ENCODE data around the gene TXNDC12.
A peak's percentile ranks its signal among the peaks of the same experiment; 100 is the strongest.
"Not testable (repeated sequence)": the region's sequence is repeated elsewhere in the genome, so short reads cannot be mapped to it uniquely, and the experiment has no call there.

The TXNDC12 gene

DNA sequence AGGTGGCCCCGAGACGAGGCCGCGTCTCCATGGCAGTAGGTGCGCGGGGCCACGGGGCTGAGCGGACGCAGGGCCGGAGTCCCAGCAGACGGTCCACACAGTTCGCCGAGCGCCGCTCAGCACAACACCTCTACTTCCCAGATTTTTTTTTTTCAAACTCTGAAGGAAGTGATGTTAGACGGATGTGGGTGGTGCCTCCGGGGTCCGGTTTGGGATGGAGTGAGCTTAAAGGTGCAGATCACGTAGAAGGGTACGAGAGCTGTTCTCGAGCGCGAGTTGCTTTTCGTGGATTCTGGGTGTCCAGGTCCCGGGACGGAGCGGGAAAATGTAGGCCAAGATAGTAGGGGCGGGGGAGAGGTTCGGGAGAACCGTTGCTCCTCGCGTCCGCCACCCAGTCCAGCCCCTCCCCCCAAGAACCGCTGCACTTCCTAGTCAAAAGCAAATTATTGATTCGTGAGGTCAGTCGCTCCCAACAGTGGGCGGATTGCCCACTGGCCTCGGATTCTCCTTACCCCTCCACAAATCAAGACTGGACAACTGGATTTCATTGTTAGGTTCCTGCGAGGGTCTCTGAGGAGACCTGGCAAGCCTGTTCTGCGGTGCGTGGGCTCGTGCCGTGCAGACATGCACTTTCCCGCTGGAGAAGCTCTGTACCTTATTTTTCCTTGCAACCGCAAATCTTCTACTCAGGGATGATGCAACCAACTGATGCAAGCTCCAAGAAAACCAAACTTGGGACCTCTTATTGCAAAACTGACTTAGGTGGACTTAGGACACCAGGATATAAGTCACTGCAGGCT, at the start of gene TXNDC12:
TSS of gene TXNDC12 (minus strand) at position 126 of the 800 bp plus-strand sequence. CDS start at position 31, 95 bp downstream.
- H3K4me3 ChIP-seq (replicated peaks in 1 of 2; ENCODE audit: low read depth in 2 of 2, low read length in 2 of 2): peak within 1 kb of the TSS; percentile 76 to 81
- TF ChIP-seq, protein P1, sequence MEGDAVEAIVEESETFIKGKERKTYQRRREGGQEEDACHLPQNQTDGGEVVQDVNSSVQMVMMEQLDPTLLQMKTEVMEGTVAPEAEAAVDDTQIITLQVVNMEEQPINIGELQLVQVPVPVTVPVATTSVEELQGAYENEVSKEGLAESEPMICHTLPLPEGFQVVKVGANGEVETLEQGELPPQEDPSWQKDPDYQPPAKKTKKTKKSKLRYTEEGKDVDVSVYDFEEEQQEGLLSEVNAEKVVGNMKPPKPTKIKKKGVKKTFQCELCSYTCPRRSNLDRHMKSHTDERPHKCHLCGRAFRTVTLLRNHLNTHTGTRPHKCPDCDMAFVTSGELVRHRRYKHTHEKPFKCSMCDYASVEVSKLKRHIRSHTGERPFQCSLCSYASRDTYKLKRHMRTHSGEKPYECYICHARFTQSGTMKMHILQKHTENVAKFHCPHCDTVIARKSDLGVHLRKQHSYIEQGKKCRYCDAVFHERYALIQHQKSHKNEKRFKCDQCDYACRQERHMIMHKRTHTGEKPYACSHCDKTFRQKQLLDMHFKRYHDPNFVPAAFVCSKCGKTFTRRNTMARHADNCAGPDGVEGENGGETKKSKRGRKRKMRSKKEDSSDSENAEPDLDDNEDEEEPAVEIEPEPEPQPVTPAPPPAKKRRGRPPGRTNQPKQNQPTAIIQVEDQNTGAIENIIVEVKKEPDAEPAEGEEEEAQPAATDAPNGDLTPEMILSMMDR (IDR thresholded peaks at IDR 0.05; ENCODE audit: low read depth, low read length): no peak
- peak; percentile 92 to 94 for DNase-seq (ENCODE audit: low read depth in 2 of 2)

DNA sequence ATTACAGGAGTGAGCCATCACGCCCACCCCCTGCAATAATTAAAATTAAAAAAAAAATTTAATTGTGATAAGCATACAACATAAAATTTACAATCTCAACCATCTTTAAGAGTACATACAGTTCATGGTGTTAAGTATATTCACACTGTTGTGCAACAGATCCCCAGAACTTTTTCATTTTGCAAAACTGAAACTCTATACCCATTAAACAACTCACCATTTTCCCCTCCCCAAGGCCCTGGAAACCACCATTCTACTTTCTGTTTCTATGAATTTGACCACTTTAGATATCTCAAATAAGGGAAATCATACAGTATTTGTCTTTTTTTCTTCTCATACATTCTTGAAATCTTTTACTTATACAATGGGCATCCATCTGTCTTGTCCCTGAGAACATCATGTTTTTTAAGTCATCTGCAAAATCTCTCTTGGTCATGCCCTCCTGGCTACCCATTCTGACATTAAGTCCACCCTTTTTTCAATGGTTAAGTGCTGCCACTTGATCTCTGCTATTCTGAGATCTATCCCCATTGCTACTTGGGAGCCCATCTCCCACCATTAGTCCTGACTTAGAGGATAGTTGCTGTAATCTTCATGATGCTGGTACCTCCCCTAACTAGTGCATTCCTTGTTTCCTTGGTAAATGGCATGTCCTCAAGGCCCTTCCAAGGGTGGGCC, 47.5 kb upstream of the TXNDC12 start:
- no peak for DNase-seq (ENCODE audit: low read depth in 2 of 2)

DNA sequence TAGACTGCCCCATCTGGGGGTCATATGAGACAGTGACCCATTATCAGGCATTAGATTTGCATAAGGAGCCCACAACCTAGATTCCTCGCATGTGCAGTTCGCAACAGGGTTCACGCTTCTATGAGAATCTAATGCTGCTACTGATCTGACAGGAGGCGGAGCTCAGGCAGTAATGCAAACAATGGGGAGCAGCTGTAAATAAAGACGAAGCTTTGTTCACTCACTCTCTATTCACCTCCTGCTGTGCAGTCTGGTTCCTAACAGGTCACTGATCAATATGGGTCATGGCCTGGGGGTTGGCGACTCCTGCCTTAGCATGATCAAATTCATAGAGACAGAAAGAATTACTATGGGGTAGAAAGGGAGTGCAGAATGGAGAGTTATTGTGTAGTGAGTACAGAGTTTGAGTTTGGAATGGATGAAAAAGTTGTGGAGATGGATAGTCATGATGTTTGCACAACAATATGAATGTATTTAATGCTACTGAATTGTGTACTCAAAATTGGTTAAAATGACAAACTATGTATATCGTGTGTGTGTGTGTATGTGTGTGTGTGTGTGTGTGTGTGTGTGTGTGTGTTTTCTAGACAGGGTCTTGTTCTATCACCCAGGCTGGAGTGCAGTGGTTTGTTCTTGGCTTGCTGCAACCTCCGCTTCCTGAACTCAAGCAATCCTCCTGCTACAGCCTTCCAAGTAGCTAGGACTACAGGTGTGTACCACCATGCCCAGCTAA, 43.3 kb upstream of the TXNDC12 start:
- TF ChIP-seq, protein P1 (IDR thresholded peaks at IDR 0.05; ENCODE audit: low read depth, low read length): no peak
- no peak overlapping the region for H3K4me3 ChIP-seq (replicated peaks in 1 of 2; ENCODE audit: low read depth in 2 of 2, low read length in 2 of 2)
- no peak for DNase-seq (ENCODE audit: low read depth in 2 of 2)

More for the DNA sequence above, 47.5 kb upstream of the TXNDC12 start:
- no peak overlapping the region for H3K4me3 ChIP-seq (replicated peaks in 1 of 2; ENCODE audit: low read depth in 2 of 2, low read length in 2 of 2)
- TF ChIP-seq, protein P1 (IDR thresholded peaks at IDR 0.05; ENCODE audit: low read depth, low read length): no peak

DNA sequence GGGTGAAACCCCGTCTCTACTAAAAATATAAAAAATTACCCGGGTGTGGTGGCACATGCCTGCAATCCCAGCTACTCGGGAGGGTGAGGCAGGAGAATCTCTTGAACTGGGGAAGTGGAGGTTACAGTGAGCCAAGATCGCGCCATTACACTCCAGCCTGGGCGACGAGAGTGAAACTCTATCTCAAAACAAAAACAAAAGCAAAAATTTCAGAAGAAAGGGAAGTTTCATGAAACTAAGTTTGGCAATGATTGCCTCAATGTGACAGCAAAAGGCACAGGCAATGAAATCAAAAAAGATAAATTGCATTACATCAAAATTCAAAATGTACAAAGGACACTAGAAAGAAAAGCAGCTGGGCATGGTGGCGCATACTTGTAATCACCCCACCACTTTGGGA, 41.2 kb upstream of the TXNDC12 start:
- no peak overlapping the region for H3K4me3 ChIP-seq (replicated peaks in 1 of 2; ENCODE audit: low read depth in 2 of 2, low read length in 2 of 2)
- TF ChIP-seq, protein P1 (IDR thresholded peaks at IDR 0.05; ENCODE audit: low read depth, low read length): no peak
- no peak for DNase-seq (ENCODE audit: low read depth in 2 of 2)

DNA sequence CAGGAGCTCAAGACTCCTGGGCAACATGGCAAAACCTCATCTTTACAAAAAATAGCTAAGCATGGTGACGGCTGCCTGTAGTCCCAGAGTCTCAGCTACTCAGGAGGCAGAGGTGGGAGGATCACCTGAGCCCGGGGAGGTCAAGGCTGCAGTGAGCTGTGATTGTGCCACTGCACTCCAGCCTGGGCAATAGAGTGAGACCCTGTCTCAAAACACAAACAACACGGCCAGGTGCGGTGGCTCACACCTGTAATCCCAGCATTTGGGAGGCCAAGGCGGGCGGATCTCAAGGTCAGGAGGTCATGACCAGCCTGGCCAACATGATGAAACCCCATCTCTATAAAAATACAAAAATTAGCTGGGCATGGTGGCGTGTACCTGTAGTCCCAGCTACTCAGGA, 39.3 kb upstream of the TXNDC12 start:
- not testable (repeated sequence) for DNase-seq (ENCODE audit: low read depth in 2 of 2); H3K4me3 ChIP-seq (replicated peaks in 1 of 2; ENCODE audit: low read depth in 2 of 2, low read length in 2 of 2)

DNA sequence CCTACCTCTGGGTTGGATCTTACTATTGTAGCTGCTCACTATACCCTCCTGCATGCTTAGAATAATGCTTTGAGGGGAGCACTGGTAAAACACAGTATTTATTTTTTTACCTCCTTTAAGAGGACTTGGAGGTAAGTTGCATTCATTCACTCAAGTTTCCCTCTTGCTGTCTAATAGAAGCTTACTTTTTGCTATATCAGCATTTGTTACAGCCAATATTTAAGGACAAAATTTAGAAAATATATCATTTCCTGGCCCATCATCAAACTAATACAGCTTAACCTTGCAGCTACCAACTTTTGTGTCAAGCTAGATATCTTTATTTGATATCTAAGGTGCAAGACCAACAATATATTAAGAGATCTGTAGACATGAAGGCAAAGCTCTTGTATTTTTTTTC, 32.9 kb upstream of the TXNDC12 start:
- not testable (repeated sequence) for H3K4me3 ChIP-seq (replicated peaks in 1 of 2; ENCODE audit: low read depth in 2 of 2, low read length in 2 of 2); DNase-seq (ENCODE audit: low read depth in 2 of 2)

DNA sequence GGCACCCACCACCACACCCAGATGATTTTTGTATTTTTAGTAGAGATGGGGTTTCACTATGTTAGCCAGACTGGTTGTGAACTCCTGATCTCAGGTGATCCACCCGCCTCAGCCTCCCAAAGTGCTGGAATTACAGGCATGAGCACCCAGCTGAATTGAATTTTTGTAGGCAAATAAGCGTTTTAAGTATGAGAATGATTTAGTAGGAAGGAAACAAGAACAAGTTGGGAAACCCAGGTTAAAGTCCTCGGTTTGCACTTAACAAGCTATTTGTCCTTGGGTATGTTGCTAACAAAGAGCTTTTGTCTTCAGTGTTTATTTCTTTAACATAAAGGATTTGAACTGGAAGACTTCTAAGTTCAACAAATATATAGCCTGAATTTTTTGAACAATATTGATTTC, 25.0 kb upstream of the TXNDC12 start:
- no peak for DNase-seq (ENCODE audit: low read depth in 2 of 2)
- TF ChIP-seq, protein P1 (IDR thresholded peaks at IDR 0.05; ENCODE audit: low read depth, low read length): no peak

DNA sequence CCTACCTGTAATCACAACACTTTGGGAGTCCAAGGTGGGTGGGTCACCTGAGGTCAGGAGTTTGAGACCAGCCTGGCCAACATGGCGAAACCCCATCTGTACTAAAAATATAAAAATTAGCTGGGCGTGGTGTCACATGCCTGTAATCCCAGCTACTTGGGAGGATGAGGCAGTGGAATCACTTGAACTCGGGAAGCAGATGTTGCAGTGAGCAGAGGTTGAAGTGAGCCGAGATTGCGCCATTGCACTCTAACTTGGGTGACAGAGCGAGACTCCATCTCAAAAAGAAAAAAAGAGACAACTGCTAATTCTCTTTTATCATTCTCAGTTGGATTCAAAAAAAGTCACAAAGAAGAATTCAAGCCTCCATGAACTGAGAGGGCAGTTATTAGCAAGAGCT, 22.3 kb upstream of the TXNDC12 start:
- DNase-seq (ENCODE audit: low read depth in 2 of 2); H3K4me3 ChIP-seq (replicated peaks in 1 of 2; ENCODE audit: low read depth in 2 of 2, low read length in 2 of 2): not testable (repeated sequence)

More for the DNA sequence above, 25.0 kb upstream of the TXNDC12 start:
- no peak overlapping the region for H3K4me3 ChIP-seq (replicated peaks in 1 of 2; ENCODE audit: low read depth in 2 of 2, low read length in 2 of 2)

Data from cardiac fibroblast (primary cell).